HepG2 (cell line): ENCODE data around the gene TGIF1. TPM values are rescaled to one million over a fixed set of nuclear protein-coding genes. Genes with fewer than 3 reads are reported as not detected.

Source experiments
- ATAC-seq: fragments of 200-7000 bp; cut with Tn5 transposase; 3 replicates; pipeline ENCODE4 v1.9.1; 2020; ENCODE audit warnings: mild to moderate bottlenecking, moderate library complexity
- BruUV-seq: library from RNA; stranded (reverse); fragments of 400-500 nt; replicated peaks from 2 replicates; lab custom pipeline; 2021; lab: Mats Ljungman, UMichigan
- CTCF ChIA-PET: fragments of 300-600 bp; formaldehyde crosslinking; extraction: SDS; loops from one replicate; lab custom pipeline; 2021; ENCODE audit warnings: low total read pairs, inconsistent platforms, low intra/inter-chr PET ratio; lab: Yijun Ruan, JAX
- POLR2A ChIA-PET: fragments of 350-600 bp; sonication (Branson Sonifier 250); formaldehyde crosslinking; loops from one replicate; lab custom pipeline; 2020; ENCODE audit warnings: antibody characterized with exemption, inconsistent platforms; lab: Yijun Ruan, JAX
- DNase-seq: peaks from one replicate; pipeline ENCODE4 v3.0.0-alpha.2; 2015; ENCODE audit warnings: low spot score
- FAIRE-seq: peaks from 3 replicates; lab custom pipeline; 2011; peaks lifted over from hg19 to GRCh38; lab: Jason Lieb, UNC
- H2AFZ ChIP-seq: one replicate; pipeline ENCODE4 v1.6.1; 2011; ENCODE audit warnings: low read length, inconsistent platforms
- H3K27ac ChIP-seq: fragments of 300-600 bp; 3 replicates; pipeline ENCODE4 v1.8.0; 2011; ENCODE audit warnings: mixed run types, mild to moderate bottlenecking, mixed read lengths, low read length, inconsistent platforms; ENCODE audit not compliant: insufficient read depth; ENCODE audit errors: extremely low read length
- H3K27me3 ChIP-seq, 2 experiments: fragments of 200-600 bp in 1 of 2; 2 replicates in 1 of 2; 3 replicates in 1 of 2; pipeline versions ENCODE4 v1.6.0 to v1.8.0; 2011; ENCODE audit warnings: low read length in 2 of 2, mild to moderate bottlenecking in 2 of 2, moderate library complexity in 2 of 2, inconsistent platforms in 1 of 2; ENCODE audit not compliant: insufficient read depth in 2 of 2, control insufficient read depth in 1 of 2
- H3K36me3 ChIP-seq, 2 experiments: fragments of 200-600 bp in 1 of 2; replicated peaks in 1 of 2; 2 replicates in 1 of 2; 3 replicates in 1 of 2; pipeline versions ENCODE4 v1.5.1 to v1.8.0; 2011; ENCODE audit warnings: low read length in 2 of 2, inconsistent platforms in 1 of 2; ENCODE audit not compliant: insufficient read depth in 2 of 2, control insufficient read depth in 1 of 2
- H3K4me1 ChIP-seq: 2 replicates; pipeline ENCODE4 v1.5.1; 2012; ENCODE audit warnings: low read length, inconsistent platforms; ENCODE audit not compliant: insufficient read depth
- H3K4me2 ChIP-seq: 2 replicates; pipeline ENCODE4 v1.6.0; 2011; ENCODE audit warnings: low read depth, low read length, inconsistent platforms
- H3K4me3 ChIP-seq, 3 experiments: fragments of 200-600 bp in 1 of 3; sonication (generic), shearing (Covaris generic) in 1 of 3; replicated peaks in 1 of 3; 2 replicates each; pipeline ENCODE4 v1.5.1; 2011 to 2016; ENCODE audit warnings: low read length in 3 of 3, inconsistent platforms in 2 of 3, low read depth in 2 of 3, mild to moderate bottlenecking in 2 of 3, control low read depth in 1 of 3, mixed read lengths in 1 of 3; ENCODE audit not compliant: insufficient read depth in 1 of 3
- H3K79me2 ChIP-seq: one replicate; pipeline ENCODE4 v1.6.1; 2011; ENCODE audit warnings: low read length, inconsistent platforms; ENCODE audit not compliant: insufficient read depth
- H3K9ac ChIP-seq: 2 replicates; pipeline ENCODE4 v1.6.0; 2011; ENCODE audit warnings: mild to moderate bottlenecking, low read depth, low read length, inconsistent platforms; ENCODE audit not compliant: insufficient read depth
- H3K9me3 ChIP-seq: 2 replicates; pipeline ENCODE4 v1.5.1; 2012; ENCODE audit warnings: mild to moderate bottlenecking, low read length
- H4K20me1 ChIP-seq: 2 replicates; pipeline ENCODE4 v1.6.0; 2011; ENCODE audit warnings: inconsistent platforms, mild to moderate bottlenecking, low read length, moderate library complexity; ENCODE audit not compliant: insufficient read depth
- CEBPG ChIP-seq: IDR thresholded peaks from 2 replicates; pipeline ENCODE4 v1.6.1; 2016
- IRF2 ChIP-seq: IDR thresholded peaks from 2 replicates; pipeline ENCODE4 v1.6.1; 2018; ENCODE audit warnings: missing genetic modification reagents, missing compliant biosample characterization
- ISX ChIP-seq: sonication (generic); formaldehyde crosslinking; conservative IDR thresholded peaks from 2 replicates; pipeline ENCODE4 v1.5.0; 2020; ENCODE audit warnings: missing genetic modification reagents
- JARID2 ChIP-seq: sonication (generic); formaldehyde crosslinking; IDR thresholded peaks from 2 replicates; pipeline ENCODE4 v1.8.1; 2023; ENCODE audit warnings: missing genetic modification reagents, inconsistent platforms; ENCODE audit not compliant: insufficient replicate concordance
- MYPOP ChIP-seq: sonication (generic); formaldehyde crosslinking; IDR thresholded peaks from 2 replicates; pipeline ENCODE4 v1.8.1; 2023; ENCODE audit warnings: mild to moderate bottlenecking, moderate library complexity, missing genetic modification reagents
- NFKB2 ChIP-seq: sonication (generic); formaldehyde crosslinking; IDR thresholded peaks from 2 replicates; pipeline ENCODE4 v1.4.0; 2020; ENCODE audit warnings: missing genetic modification reagents, borderline replicate concordance
- SMYD3 ChIP-seq: sonication (generic); formaldehyde crosslinking; IDR thresholded peaks from 2 replicates; pipeline ENCODE4 v1.8.1; 2023; ENCODE audit warnings: mild to moderate bottlenecking, missing genetic modification reagents
- STAT6 ChIP-seq: sonication (generic); formaldehyde crosslinking; IDR thresholded peaks from 2 replicates; pipeline ENCODE4 v1.4.0; 2020; ENCODE audit warnings: missing genetic modification reagents, mild to moderate bottlenecking, borderline replicate concordance
- TAF1 ChIP-seq: sonication (generic); formaldehyde crosslinking; IDR thresholded peaks from 2 replicates; pipeline ENCODE4 v1.4.0; 2020; ENCODE audit warnings: missing genetic modification reagents
- TP53 ChIP-seq: sonication (generic); formaldehyde crosslinking; conservative IDR thresholded peaks from 2 replicates; pipeline ENCODE4 v1.4.0; 2020; ENCODE audit warnings: missing genetic modification reagents
- U2AF2 ChIP-seq: fragments of 200-400 bp; formaldehyde crosslinking; IDR thresholded peaks from 2 replicates; pipeline ENCODE4 v1.6.1; 2017; ENCODE audit warnings: low read depth, mild to moderate bottlenecking, low read length
- ZFYVE20 ChIP-seq: sonication (generic); formaldehyde crosslinking; IDR thresholded peaks from 2 replicates; pipeline ENCODE4 v1.8.0; 2023; ENCODE audit warnings: low read depth, mild to moderate bottlenecking, moderate library complexity, missing genetic modification reagents, borderline replicate concordance
- ZNF138 ChIP-seq: sonication (generic); formaldehyde crosslinking; IDR thresholded peaks from 2 replicates; pipeline ENCODE4 v1.5.0; 2020; ENCODE audit warnings: mild to moderate bottlenecking, low read depth, missing genetic modification reagents
- ZNF841 ChIP-seq: sonication (generic); formaldehyde crosslinking; IDR thresholded peaks from 2 replicates; pipeline ENCODE4 v1.8.1; 2023; ENCODE audit warnings: missing genetic modification reagents, borderline replicate concordance
- ZSCAN12 ChIP-seq: sonication (generic); formaldehyde crosslinking; IDR thresholded peaks from 2 replicates; pipeline ENCODE4 v1.9.0; 2021; ENCODE audit warnings: mild to moderate bottlenecking, missing genetic modification reagents
- WGBS: methylation state at CpG from one replicate; pipeline ENCODE4 v1.1.6; 2017; ENCODE audit warnings: low lambda C conversion rate; 5-methylcytosine and 5-hydroxymethylcytosine counted together
- in situ Hi-C: cut with HindIII; loops from 2 replicates; pipeline ENCODE4 v1.10.0; 2017; ENCODE audit warnings: low pct_unique_long_range_greater_than_20kb; ENCODE audit not compliant: extremely low pct_ligation_motif_present
- intact Hi-C: fragments of 100-400 bp; cut with micrococcal nuclease; formaldehyde crosslinking; loops from one replicate; pipeline ENCODE4 v1.10.0; 2022; ENCODE audit not compliant: unreplicated experiment
- polyA plus RNA-seq, 8 experiments: library from polyadenylated mRNA; depleted of rRNA in 3 of 8; stranded (reverse) in 7 of 8; unstranded in 1 of 8; fragments of >200 nt; fragmentation: Illumina TruSeq in 4 of 8; extraction: Trizol in 4 of 8; gene quantifications; 2 replicates each; pipeline versions ENCODE4 v1.2.1 to v1.2.3, GENCODE V29; 2011 to 2016; ENCODE audit warnings: low read depth in 4 of 8, missing spikeins in 1 of 8, mixed read lengths in 1 of 8; ENCODE audit not compliant: insufficient read depth in 1 of 8
- total RNA-seq, 5 experiments: library from RNA; depleted of rRNA; stranded (reverse); fragments of >200 nt; fragmentation: Illumina TruSeq; extraction: Trizol; gene quantifications; 2 replicates each; pipeline ENCODE4 v1.2.3, GENCODE V29; 2016; ENCODE audit warnings: low read depth in 1 of 5

Gene TGIF1
- total and polyA plus RNA-seq, 2 of the 13 experiments (the other 11 are each of a cell fraction or from before 2014, with no cell fraction given) = 50.0 to 76.1 TPM

GRCh38 chr18:3489462-3489861 is 39.5 kb downstream of the TGIF1 start:
- peaks cover 6% of the 10 kb centered on the region; the same call in 1 of the 2 replicates for H3K4me1 ChIP-seq
- ATAC-seq (no peak), FAIRE-seq (no peak), DNase-seq (no peak)
- H3K4me2 ChIP-seq = no peak overlapping the region
- no peaks in the 10 kb centered on the region for H3K9me3 ChIP-seq
- no peak overlapping the region for H3K9ac ChIP-seq
- H2AFZ ChIP-seq = no peak overlapping the region
- no peaks in the 10 kb centered on the region for H4K20me1 ChIP-seq
- ChIA-PET POLR2A (no interaction called here), CTCF (no interaction called here)
- H3K4me3 ChIP-seq = no peak overlapping the region
- BruUV-seq = no TSS peak
- WGBS = 60% methylated on average over 6 of the region's 6 CpGs
- no peaks in the 10 kb centered on the region for H3K36me3 ChIP-seq
- no peaks in the 10 kb centered on the region; a peak in 2 of 5 replicates for H3K27me3 ChIP-seq
- in situ Hi-C loops = loop anchor here (25.0 kb wide), 1 partner anchor 102 kb away; no protein-coding TSS in a partner anchor
- no peak overlapping the region for H3K27ac ChIP-seq
- intact Hi-C loops = no loop called here
- TF ChIP-seq SMYD3 (CRISPR knock-in tag) (no peak), MYPOP (CRISPR knock-in tag) (no peak), IRF2 (CRISPR knock-in tag) (no peak), U2AF2 (no peak), ISX (CRISPR knock-in tag) (no peak), ZNF138 (CRISPR knock-in tag) (no peak), JARID2 (CRISPR knock-in tag) (no peak), TP53 (CRISPR knock-in tag) (no peak), NFKB2 (CRISPR knock-in tag) (no peak), CEBPG (no peak), ZNF841 (CRISPR knock-in tag) (no peak), ZFYVE20 (no peak), STAT6 (no peak), ZSCAN12 (CRISPR knock-in tag) (no peak), TAF1 (CRISPR knock-in tag) (no peak)
- H3K79me2 ChIP-seq = no peaks in the 10 kb centered on the region
